ENCODE results near the gene RPL36A. TPM values are rescaled to one million over a fixed set of nuclear protein-coding genes. Genes with fewer than 3 reads are reported as not detected.

The RPL36A gene
- polyA plus RNA-seq, 1 of the 3 experiments (the other 2 are of a cell fraction) = 3,417 TPM

DNA sequence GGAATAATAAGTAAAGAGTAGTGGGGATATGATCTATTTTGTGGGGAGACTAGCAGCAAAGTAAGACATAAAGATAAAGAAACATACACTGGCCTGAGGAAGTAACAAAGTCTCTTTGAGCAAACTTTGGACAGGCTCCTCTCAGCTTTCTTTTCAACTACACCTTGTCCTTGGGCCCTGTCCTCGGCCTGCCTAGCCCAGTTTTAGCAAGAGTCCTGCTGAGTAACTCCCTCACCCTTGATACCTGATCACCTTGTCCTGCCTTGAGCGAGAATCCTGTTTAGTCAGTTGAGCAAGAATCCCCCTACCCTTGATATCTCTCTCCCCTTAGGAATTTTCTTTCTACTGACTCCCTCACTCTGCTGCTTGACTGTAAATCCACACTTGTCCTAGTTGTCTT is 28.7 kb downstream of the RPL36A start:
- CTCF ChIA-PET = no interaction called here
- no peaks in the 10 kb centered on the region for H4K20me1 ChIP-seq (ENCODE audit: insufficient read depth)
- TF ChIP-seq GABPA (IDR thresholded peaks at IDR 0.05; ENCODE audit: low read depth) (no peak), JUND (IDR thresholded peaks at IDR 0.05) (no peak), SMC3 (IDR thresholded peaks at IDR 0.05; ENCODE audit: low read depth, low read length) (no peak), NRF1 (IDR thresholded peaks at IDR 0.05; ENCODE audit: low read depth, low read length) (no peak), SIN3A (IDR thresholded peaks at IDR 0.05; ENCODE audit: borderline replicate concordance, low read depth, low read length) (no peak), RCOR1 (IDR thresholded peaks at IDR 0.05; ENCODE audit: low read length) (no peak), RAD21 (IDR thresholded peaks at IDR 0.05; ENCODE audit: low read length) (no peak), FOXJ3 (CRISPR knock-in tag; IDR thresholded peaks at IDR 0.05) (no peak), FOXM1 (IDR thresholded peaks at IDR 0.05; ENCODE audit: low read depth) (no peak)
- H3K79me2 ChIP-seq (ENCODE audit: insufficient read depth) = no peaks in the 10 kb centered on the region
- no peak overlapping the region for H3K4me2 ChIP-seq
- WGBS (ENCODE audit: low lambda C conversion rate) = 87% methylated on average over 2 of the region's 2 CpGs
- peaks cover 0 to under 1% of the 10 kb centered on the region in 2 experiments for H3K36me3 ChIP-seq (replicated peaks in 1 of 2; ENCODE audit: control insufficient read depth in 1 of 2, insufficient read depth in 2 of 2, low read length in 1 of 2)
- no peak overlapping the region for H3K27ac ChIP-seq (ENCODE audit: low read depth in 2 of 2, low read length in 1 of 2)
- no peaks in the 10 kb centered on the region for H3K9me3 ChIP-seq
- no peak for DNase-seq
- peaks cover 0 to 6% of the 10 kb centered on the region in 2 experiments; a peak in 2 of 4 replicates for H3K4me1 ChIP-seq (ENCODE audit: control insufficient read depth in 1 of 2, insufficient read depth in 2 of 2, low read depth in 1 of 2, low read length in 1 of 2)
- H3F3A ChIP-seq (replicated peaks; ENCODE audit: insufficient read depth) = peaks cover 8% of the 10 kb centered on the region
- no peaks in the 10 kb centered on the region for H3K27me3 ChIP-seq (ENCODE audit: insufficient read depth)
- no peaks in the 10 kb centered on the region for H3K9me2 ChIP-seq
- no peak overlapping the region for H3K9ac ChIP-seq
- no peak overlapping the region for H3K4me3 ChIP-seq (ENCODE audit: low read depth in 2 of 2, low read length in 1 of 2)
- H2AFZ ChIP-seq (ENCODE audit: low read depth) = no peak overlapping the region
- POLR2A ChIA-PET = interaction anchor here (2.4 kb wide), 1 partner anchor 29 kb away, joined by 15 read pairs; the partner anchor contains the start of gene RPL36A

DNA sequence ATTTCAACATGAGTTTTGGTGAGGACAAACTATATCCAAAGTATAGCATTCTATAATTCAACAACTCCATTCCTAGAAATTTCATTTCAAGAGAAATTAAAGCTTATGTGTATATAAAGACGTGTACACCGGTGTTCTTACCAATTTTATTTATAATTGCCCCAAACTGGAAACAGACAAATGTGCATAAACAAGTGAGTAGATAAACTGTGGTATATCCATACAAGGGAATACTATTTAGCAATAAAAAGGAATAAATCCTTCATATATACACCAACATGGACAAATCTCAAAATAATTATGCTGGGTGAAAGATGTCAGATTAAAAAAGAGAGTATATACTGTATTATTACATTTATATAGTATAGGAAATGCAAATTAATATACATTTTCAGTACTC is 37.1 kb downstream of the RPL36A start:
- no peak overlapping the region for H3K4me3 ChIP-seq (ENCODE audit: low read depth in 2 of 2, low read length in 1 of 2)
- WGBS (ENCODE audit: low lambda C conversion rate) = 43% methylated on average over 2 of the region's 2 CpGs
- DNase-seq = no peak
- POLR2A ChIA-PET = no interaction called here
- no peak overlapping the region for H3K9ac ChIP-seq
- H3K9me3 ChIP-seq = no peaks in the 10 kb centered on the region
- peaks cover 8% of the 10 kb centered on the region for H3F3A ChIP-seq (replicated peaks; ENCODE audit: insufficient read depth)
- H4K20me1 ChIP-seq (ENCODE audit: insufficient read depth) = no peaks in the 10 kb centered on the region
- H3K27me3 ChIP-seq (ENCODE audit: insufficient read depth) = no peaks in the 10 kb centered on the region
- H3K79me2 ChIP-seq (ENCODE audit: insufficient read depth) = no peaks in the 10 kb centered on the region
- no peaks in the 10 kb centered on the region for H3K9me2 ChIP-seq
- CTCF ChIA-PET = interaction anchor here (4.3 kb wide), 1 partner anchor 12 kb away, joined by 24 read pairs; no protein-coding TSS in a partner anchor
- no peak for TF ChIP-seq TCF12 (IDR thresholded peaks at IDR 0.05)
- TF ChIP-seq NFIC (IDR thresholded peaks at IDR 0.05; ENCODE audit: borderline replicate concordance) = no peak
- TF ChIP-seq, protein P1, sequence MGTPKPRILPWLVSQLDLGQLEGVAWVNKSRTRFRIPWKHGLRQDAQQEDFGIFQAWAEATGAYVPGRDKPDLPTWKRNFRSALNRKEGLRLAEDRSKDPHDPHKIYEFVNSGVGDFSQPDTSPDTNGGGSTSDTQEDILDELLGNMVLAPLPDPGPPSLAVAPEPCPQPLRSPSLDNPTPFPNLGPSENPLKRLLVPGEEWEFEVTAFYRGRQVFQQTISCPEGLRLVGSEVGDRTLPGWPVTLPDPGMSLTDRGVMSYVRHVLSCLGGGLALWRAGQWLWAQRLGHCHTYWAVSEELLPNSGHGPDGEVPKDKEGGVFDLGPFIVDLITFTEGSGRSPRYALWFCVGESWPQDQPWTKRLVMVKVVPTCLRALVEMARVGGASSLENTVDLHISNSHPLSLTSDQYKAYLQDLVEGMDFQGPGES (IDR thresholded peaks at IDR 0.05; ENCODE audit: low read depth, low read length) = no peak
- TF ChIP-seq RCOR1 (IDR thresholded peaks at IDR 0.05; ENCODE audit: low read length) = no peak
- TF ChIP-seq ELF1 (IDR thresholded peaks at IDR 0.05) = no peak
- no peak for TF ChIP-seq EP300 (IDR thresholded peaks at IDR 0.05; ENCODE audit: borderline replicate concordance in 1 of 2, low read depth in 1 of 2, low read length in 1 of 2)
- TF ChIP-seq, protein P2, sequence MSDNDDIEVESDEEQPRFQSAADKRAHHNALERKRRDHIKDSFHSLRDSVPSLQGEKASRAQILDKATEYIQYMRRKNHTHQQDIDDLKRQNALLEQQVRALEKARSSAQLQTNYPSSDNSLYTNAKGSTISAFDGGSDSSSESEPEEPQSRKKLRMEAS (IDR thresholded peaks at IDR 0.05; ENCODE audit: low read depth) = no peak
- no peak for TF ChIP-seq MEF2A (IDR thresholded peaks at IDR 0.05; ENCODE audit: borderline replicate concordance, low read depth)
- TF ChIP-seq YY1 (IDR thresholded peaks at IDR 0.05; ENCODE audit: low read depth) = no peak
- no peak for TF ChIP-seq TAF1 (IDR thresholded peaks at IDR 0.05; ENCODE audit: borderline replicate concordance, low read depth, low read length)
- TF ChIP-seq FOXJ3 (CRISPR knock-in tag; IDR thresholded peaks at IDR 0.05) = no peak
- TF ChIP-seq JUND (IDR thresholded peaks at IDR 0.05) = no peak
- TF ChIP-seq FOXM1 (IDR thresholded peaks at IDR 0.05; ENCODE audit: low read depth) = no peak
- H3K4me1 ChIP-seq (ENCODE audit: control insufficient read depth in 1 of 2, insufficient read depth in 2 of 2, low read depth in 1 of 2, low read length in 1 of 2) = no peaks in the 10 kb centered on the region
- H2AFZ ChIP-seq (ENCODE audit: low read depth) = no peak overlapping the region
- no peak overlapping the region for H3K4me2 ChIP-seq
- no peaks in the 10 kb centered on the region for H3K36me3 ChIP-seq (replicated peaks in 1 of 2; ENCODE audit: control insufficient read depth in 1 of 2, insufficient read depth in 2 of 2, low read length in 1 of 2)
- H3K27ac ChIP-seq (ENCODE audit: low read depth in 2 of 2, low read length in 1 of 2) = no peak overlapping the region

All from SK-N-SH (cell line).